Nephron progenitor cell (in vitro differentiated cells): ENCODE measurements around the gene ANO5.
A peak's percentile ranks its signal among the peaks of the same experiment; 100 is the strongest.

Experiments
- DNase-seq: peaks from one replicate; pipeline ENCODE4 v3.0.0; 2021
- H3K27ac Mint-ChIP-seq: 2 replicates; pipeline ENCODE4 v1.8.0; 2021; ENCODE audit warnings: mild to moderate bottlenecking, moderate library complexity, mixed read lengths
- H3K27me3 Mint-ChIP-seq: 2 replicates; pipeline ENCODE4 v1.8.0; 2021; ENCODE audit warnings: mild to moderate bottlenecking, low read depth, mixed read lengths; ENCODE audit not compliant: poor library complexity
- H3K36me3 Mint-ChIP-seq: 2 replicates; pipeline ENCODE4 v1.8.0; 2021; ENCODE audit warnings: low read depth, mixed read lengths
- H3K4me1 Mint-ChIP-seq: 2 replicates; pipeline ENCODE4 v1.8.0; 2021; ENCODE audit warnings: mixed read lengths
- H3K4me3 Mint-ChIP-seq: 2 replicates; pipeline ENCODE4 v1.8.0; 2021; ENCODE audit warnings: mild to moderate bottlenecking, moderate library complexity, mixed read lengths
- H3K9me3 Mint-ChIP-seq: 2 replicates; pipeline ENCODE4 v1.8.0; 2021; ENCODE audit warnings: mild to moderate bottlenecking, moderate library complexity, mixed read lengths
- TF ChIP-seq, protein P1 (sequence below): fragments of 200-600 bp; sonication (generic); IDR thresholded peaks from 2 replicates; pipeline ENCODE4 v1.5.0; 2021; ENCODE audit warnings: antibody characterized with exemption

Gene ANO5

DNA sequence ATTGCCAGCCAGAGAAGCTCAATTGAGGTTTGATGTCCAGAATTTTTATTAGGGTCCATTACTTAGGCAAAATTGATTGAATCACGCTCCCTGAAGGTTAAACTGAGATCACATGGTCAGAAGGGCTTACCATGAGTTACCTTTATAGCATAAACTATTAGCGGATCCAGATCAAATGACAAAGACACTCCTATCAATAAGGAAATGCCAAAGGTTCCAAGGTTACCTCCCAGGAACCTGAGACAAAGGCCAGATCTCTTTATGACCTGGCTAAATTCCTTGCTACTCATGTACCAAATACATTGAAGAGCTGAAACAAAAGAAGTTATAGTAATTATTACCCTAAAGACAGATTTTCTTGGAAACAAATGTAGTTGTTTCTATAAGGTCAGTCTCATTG is 27.8 kb upstream of the ANO5 start:
- Mint-ChIP-seq H3K4me3 (no peak overlapping the region), H3K27ac (no peak overlapping the region), H3K36me3 (no peaks in the 10 kb centered on the region), H3K4me1 (no peaks in the 10 kb centered on the region), H3K27me3 (peaks cover 5% of the 10 kb centered on the region), H3K9me3 (no peaks in the 10 kb centered on the region)
- no peak for DNase-seq
- TF ChIP-seq, protein P1, sequence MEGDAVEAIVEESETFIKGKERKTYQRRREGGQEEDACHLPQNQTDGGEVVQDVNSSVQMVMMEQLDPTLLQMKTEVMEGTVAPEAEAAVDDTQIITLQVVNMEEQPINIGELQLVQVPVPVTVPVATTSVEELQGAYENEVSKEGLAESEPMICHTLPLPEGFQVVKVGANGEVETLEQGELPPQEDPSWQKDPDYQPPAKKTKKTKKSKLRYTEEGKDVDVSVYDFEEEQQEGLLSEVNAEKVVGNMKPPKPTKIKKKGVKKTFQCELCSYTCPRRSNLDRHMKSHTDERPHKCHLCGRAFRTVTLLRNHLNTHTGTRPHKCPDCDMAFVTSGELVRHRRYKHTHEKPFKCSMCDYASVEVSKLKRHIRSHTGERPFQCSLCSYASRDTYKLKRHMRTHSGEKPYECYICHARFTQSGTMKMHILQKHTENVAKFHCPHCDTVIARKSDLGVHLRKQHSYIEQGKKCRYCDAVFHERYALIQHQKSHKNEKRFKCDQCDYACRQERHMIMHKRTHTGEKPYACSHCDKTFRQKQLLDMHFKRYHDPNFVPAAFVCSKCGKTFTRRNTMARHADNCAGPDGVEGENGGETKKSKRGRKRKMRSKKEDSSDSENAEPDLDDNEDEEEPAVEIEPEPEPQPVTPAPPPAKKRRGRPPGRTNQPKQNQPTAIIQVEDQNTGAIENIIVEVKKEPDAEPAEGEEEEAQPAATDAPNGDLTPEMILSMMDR = no peak

DNA sequence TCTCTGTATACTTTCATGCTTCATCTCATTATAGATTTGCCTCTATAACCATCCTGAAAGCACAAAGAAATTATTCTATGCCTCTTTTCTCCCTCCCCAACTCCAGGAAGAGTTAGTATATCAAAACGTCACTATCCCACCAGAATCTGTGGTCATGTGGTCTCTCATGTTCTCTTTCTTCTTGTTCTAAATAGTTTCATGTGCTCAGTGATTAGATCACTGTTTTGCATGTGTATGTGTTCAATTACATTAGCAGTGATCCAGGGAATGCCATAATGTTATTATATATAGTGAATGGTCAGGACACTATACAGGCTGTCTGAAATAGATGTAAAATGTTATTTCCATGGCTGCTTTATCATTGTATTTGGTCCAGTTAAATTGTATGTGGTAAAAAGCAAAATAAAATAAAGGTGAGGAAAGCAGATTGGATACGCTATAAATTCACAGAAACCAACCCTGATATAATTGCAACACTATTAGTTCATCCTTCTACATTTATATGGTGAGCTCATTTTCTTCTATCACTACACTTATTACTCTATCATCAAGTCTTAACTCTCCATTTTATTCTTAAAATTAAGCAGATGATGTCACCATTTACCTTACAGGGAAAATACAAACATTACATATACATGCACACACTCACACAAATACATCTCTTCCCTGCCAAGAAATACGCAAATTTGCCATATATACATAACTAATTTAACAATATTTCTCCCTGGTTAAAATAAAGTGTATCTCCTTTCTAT is 26.9 kb upstream of the ANO5 start:
- no peak overlapping the region for H3K27ac Mint-ChIP-seq
- no peaks in the 10 kb centered on the region for H3K9me3 Mint-ChIP-seq
- no peaks in the 10 kb centered on the region for H3K36me3 Mint-ChIP-seq
- TF ChIP-seq, protein P1 = no peak
- H3K27me3 Mint-ChIP-seq = peaks cover 5% of the 10 kb centered on the region
- H3K4me3 Mint-ChIP-seq = no peak overlapping the region
- DNase-seq = no peak
- no peaks in the 10 kb centered on the region for H3K4me1 Mint-ChIP-seq

DNA sequence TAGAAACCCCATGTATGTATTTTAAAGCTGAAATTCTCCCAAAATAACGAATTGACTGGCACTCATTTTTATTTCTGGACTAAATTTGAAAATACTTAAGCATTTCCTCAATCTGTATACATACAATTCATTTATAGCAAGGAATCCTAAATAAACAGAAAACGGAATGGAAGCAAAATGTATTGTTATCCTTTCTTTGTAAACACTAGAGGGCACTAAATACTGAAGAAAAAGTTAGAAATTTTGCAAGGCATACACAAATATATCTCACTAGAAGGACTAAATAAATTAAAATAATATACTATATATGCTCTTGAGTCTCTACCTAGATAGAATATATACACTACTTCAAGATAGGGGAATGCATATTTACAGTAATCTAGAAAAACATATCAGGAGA is 23.1 kb upstream of the ANO5 start:
- H3K4me1 Mint-ChIP-seq = no peaks in the 10 kb centered on the region
- H3K27me3 Mint-ChIP-seq = peaks cover 5% of the 10 kb centered on the region
- H3K36me3 Mint-ChIP-seq = no peaks in the 10 kb centered on the region
- no peak for DNase-seq
- no peak overlapping the region for H3K27ac Mint-ChIP-seq
- no peaks in the 10 kb centered on the region for H3K9me3 Mint-ChIP-seq
- TF ChIP-seq, protein P1 = peak; percentile 50
- no peak overlapping the region for H3K4me3 Mint-ChIP-seq

DNA sequence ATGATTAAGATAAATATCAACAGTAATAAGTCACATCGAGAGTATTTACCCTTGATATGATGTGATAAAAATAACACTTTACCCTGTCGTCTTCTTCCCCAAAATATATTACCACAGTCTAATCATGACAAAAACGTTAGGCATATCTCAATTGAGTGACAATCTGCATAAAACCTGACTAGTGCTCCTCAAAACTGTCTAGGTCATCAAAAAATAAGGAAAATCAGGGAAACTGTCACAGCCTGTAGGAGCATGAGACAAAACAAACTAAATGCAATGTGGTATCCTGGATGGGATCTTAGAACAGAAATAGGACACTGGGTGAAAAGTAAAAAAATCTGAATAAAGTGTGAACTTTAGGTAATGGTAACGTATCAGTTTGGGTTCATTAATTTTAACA is 19.4 kb upstream of the ANO5 start:
- Mint-ChIP-seq H3K36me3 (no peaks in the 10 kb centered on the region), H3K27me3 (peaks cover 5% of the 10 kb centered on the region), H3K4me1 (no peaks in the 10 kb centered on the region), H3K9me3 (no peaks in the 10 kb centered on the region), H3K27ac (no peak overlapping the region), H3K4me3 (no peak overlapping the region)
- TF ChIP-seq, protein P1 = no peak
- DNase-seq = no peak

DNA sequence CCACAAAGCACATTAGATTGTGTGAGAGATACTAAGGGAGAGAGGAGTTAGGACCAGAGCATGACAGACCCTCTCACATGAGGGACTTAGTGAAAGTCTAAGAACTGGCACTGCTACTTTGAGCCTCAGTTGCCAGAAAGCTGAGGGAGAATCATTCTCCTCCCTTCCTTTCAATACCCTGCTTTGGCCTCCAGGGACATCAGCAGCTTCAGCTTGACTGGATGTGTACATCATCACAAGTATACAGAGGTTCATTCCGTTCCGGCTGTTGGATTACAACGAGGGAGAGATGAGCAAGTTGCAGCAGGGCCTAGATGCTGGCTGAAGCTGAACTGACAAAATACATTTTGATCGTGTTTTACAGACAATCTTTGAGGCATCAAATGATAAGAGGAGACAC is 15.7 kb upstream of the ANO5 start:
- Mint-ChIP-seq H3K4me1 (no peaks in the 10 kb centered on the region), H3K4me3 (no peak overlapping the region), H3K27me3 (peaks cover under 1% of the 10 kb centered on the region), H3K36me3 (no peaks in the 10 kb centered on the region), H3K27ac (no peak overlapping the region), H3K9me3 (no peaks in the 10 kb centered on the region)
- TF ChIP-seq, protein P1 = no peak
- no peak for DNase-seq

DNA sequence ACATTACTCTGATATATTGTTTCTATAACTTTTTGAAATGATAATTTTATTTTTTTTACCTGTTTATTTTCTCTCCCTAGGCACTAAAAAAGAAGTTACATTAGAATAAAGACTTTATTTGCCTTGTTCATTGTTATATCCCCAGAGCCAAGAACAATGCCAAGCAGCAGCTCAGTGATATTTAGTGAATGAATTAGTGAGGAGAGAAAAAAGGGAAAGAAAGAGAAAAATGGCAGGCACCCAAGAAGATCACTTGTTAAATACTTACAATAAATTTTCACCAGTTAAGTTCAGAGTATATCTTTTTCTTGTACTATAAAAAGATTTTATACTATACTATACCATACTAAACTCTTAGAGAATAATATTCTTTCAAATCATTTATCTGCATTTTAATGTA is 13.3 kb upstream of the ANO5 start:
- peaks cover 13% of the 10 kb centered on the region for H3K27me3 Mint-ChIP-seq
- no peak for DNase-seq
- H3K36me3 Mint-ChIP-seq = no peaks in the 10 kb centered on the region
- no peaks in the 10 kb centered on the region for H3K9me3 Mint-ChIP-seq
- H3K4me1 Mint-ChIP-seq = no peaks in the 10 kb centered on the region
- TF ChIP-seq, protein P1 = no peak
- no peak overlapping the region for H3K27ac Mint-ChIP-seq
- no peak overlapping the region for H3K4me3 Mint-ChIP-seq
